RWPE2 (cell line): Measurements from ENCODE around the gene GPRC5D.

Experiments used
- ATAC-seq: fragments of 200-7000 bp; cut with Tn5 transposase; 3 replicates; pipeline ENCODE4 v1.9.1; 2021; ENCODE audit warnings: low read depth
- DNase-seq: peaks from one replicate; pipeline ENCODE4 v3.0.0-alpha.2; 2020; ENCODE audit warnings: low spot score
- H3K27ac ChIP-seq: fragments of 450-650 bp; 2 replicates; pipeline ENCODE4 v1.5.1; 2017; ENCODE audit warnings: mild to moderate bottlenecking; ENCODE audit not compliant: poor library complexity, severe bottlenecking
- H3K27me3 ChIP-seq: fragments of 250-450 bp; sonication (Bioruptor Pico); 2 replicates; pipeline ENCODE4 v1.5.1; 2021; ENCODE audit warnings: mild to moderate bottlenecking, moderate library complexity; ENCODE audit not compliant: insufficient read depth, poor library complexity, severe bottlenecking
- H3K36me3 ChIP-seq: fragments of 250-450 bp; sonication (Bioruptor Pico); 2 replicates; pipeline ENCODE4 v1.5.1; 2020; ENCODE audit warnings: low read depth, mild to moderate bottlenecking, moderate library complexity
- H3K4me1 ChIP-seq: fragments of 250-450 bp; sonication (Bioruptor Pico); 2 replicates; pipeline ENCODE4 v1.5.1; 2021; ENCODE audit warnings: mild to moderate bottlenecking, moderate library complexity; ENCODE audit not compliant: insufficient read depth, poor library complexity, severe bottlenecking
- H3K4me3 ChIP-seq: fragments of 250-450 bp; sonication (Bioruptor Pico); 2 replicates; pipeline ENCODE4 v1.5.1; 2021; ENCODE audit warnings: mild to moderate bottlenecking, moderate library complexity; ENCODE audit not compliant: severe bottlenecking
- H3K9me3 ChIP-seq: fragments of 250-450 bp; sonication (Bioruptor Pico); 2 replicates; pipeline ENCODE4 v1.5.1; 2021; ENCODE audit warnings: mild to moderate bottlenecking, moderate library complexity; ENCODE audit not compliant: severe bottlenecking
- TF ChIP-seq, protein P1 (sequence below): fragments of 450-650 bp; IDR thresholded peaks from one replicate; pipeline ENCODE4 v1.5.1; 2017; ENCODE audit warnings: mild to moderate bottlenecking, moderate library complexity; ENCODE audit not compliant: poor library complexity, severe bottlenecking

Gene GPRC5D

DNA sequence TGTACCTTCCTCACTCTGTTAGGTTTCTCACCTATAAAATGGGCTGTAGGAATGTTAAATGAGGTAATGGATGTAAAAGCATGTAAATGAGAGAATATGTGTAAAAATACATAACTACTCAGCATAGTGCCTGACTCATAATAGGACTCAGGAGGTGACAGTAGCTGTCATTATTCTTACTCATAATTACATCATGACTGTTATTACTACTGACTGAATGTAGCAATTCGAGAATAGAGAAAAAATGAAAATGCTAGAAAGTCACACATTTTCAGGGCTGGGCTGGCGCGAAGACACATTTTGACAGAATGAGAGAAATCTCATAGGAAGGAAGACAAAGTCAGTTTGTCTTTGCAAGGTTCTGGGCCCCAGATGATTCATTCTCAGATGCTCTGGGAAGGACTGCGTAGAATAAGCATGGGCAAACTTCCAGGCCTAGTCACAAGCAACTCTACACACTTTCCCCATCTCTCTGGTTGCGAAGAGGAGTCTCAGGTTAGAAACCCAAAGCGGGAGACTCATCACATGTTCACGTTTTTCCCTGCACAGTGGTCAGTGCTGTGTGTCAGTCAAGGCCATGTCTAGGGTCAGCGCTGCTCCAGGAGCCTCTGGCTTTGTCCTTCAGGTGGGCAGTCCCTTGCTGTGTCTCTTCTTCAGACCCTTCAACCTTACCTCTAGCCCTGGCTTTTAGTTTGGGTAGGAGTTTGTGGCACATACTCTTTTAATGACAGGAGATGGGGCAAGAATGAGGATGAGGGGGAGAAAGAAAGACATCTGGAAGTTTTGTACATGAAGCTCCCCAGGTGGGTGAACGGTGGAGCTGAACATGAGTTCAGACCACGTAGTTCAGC is 52.2 kb downstream of the GPRC5D start:
- DNase-seq (no peak), ATAC-seq (peak; percentile 40)
- Histone ChIP-seq H3K4me3 (no peak overlapping the region), H3K27me3 (no peaks in the 10 kb centered on the region), H3K9me3 (no peaks in the 10 kb centered on the region), H3K4me1 (peaks cover 68% of the 10 kb centered on the region), H3K36me3 (peaks cover 42% of the 10 kb centered on the region), H3K27ac (peak overlapping the region; percentile 93)
- TF ChIP-seq, protein P1, sequence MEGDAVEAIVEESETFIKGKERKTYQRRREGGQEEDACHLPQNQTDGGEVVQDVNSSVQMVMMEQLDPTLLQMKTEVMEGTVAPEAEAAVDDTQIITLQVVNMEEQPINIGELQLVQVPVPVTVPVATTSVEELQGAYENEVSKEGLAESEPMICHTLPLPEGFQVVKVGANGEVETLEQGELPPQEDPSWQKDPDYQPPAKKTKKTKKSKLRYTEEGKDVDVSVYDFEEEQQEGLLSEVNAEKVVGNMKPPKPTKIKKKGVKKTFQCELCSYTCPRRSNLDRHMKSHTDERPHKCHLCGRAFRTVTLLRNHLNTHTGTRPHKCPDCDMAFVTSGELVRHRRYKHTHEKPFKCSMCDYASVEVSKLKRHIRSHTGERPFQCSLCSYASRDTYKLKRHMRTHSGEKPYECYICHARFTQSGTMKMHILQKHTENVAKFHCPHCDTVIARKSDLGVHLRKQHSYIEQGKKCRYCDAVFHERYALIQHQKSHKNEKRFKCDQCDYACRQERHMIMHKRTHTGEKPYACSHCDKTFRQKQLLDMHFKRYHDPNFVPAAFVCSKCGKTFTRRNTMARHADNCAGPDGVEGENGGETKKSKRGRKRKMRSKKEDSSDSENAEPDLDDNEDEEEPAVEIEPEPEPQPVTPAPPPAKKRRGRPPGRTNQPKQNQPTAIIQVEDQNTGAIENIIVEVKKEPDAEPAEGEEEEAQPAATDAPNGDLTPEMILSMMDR: no peak

DNA sequence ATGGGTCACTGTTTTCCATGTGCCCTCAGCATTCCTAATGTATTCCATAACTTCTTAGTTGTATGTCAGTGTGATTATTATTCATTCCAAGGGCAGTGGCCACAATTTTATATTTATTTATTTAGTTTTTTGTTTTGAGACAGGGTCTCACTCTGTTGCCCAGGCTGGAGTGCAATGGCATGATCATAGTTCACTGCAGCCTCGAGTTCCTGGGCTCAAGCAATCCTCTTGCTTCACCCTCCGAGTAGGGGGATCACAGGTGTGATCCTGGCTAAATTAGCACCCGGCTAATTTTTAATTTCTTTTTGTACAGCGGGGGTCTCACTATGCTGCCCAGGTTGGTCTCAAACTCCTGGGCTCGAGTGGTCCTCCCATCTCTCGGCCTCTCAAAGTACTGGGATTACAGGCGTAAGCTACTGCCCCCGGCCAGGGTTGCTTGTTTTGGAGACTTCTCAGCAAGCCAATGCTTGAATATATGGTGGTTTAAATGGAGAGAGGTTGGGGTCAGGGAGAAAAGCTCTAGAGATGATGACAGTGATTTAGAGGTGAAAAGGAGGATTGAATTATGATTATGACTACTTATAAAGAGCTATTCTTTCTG is 53.0 kb downstream of the GPRC5D start:
- ATAC-seq (no peak), DNase-seq (no peak)
- H3K36me3 ChIP-seq: peaks cover 40% of the 10 kb centered on the region
- peaks cover 68% of the 10 kb centered on the region for H3K4me1 ChIP-seq
- H3K9me3 ChIP-seq: no peaks in the 10 kb centered on the region
- no peak overlapping the region for H3K4me3 ChIP-seq
- TF ChIP-seq, protein P1: no peak
- peak overlapping the region; percentile 93 for H3K27ac ChIP-seq
- H3K27me3 ChIP-seq: no peaks in the 10 kb centered on the region

DNA sequence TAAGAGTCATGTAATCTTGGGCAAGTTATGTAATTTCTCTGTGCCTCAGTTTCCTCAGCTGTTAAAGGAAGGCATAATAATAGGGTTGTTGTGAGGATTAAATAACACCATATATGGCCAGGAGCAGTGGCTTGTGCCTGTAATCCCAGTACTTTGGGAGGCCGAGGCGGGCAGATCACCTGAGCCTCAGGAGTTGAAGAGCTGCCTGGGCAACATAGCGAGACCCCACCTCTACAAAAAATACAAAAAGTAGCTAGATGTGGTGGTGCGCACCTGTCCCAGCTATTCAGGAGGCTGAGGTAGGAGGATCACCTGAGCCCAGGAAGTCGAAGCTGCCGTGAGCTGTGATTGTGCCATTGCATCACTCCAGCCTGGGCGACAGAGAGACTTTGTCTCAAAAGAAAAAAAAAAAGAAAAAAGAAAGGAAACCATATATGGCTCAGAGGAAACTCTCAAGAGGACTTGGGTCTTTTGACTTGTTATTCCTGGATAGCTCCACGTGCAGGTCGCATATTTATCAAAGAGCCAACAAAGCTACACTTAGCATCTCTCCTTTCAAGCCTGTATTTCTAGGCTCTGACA is 53.7 kb downstream of the GPRC5D start:
- Histone ChIP-seq H3K27me3 (no peaks in the 10 kb centered on the region), H3K9me3 (no peaks in the 10 kb centered on the region), H3K27ac (peak overlapping the region; percentile 93), H3K4me1 (peaks cover 63% of the 10 kb centered on the region), H3K4me3 (no peak overlapping the region), H3K36me3 (peaks cover 43% of the 10 kb centered on the region)
- TF ChIP-seq, protein P1: no peak
- ATAC-seq: no peak
- DNase-seq: no peak

DNA sequence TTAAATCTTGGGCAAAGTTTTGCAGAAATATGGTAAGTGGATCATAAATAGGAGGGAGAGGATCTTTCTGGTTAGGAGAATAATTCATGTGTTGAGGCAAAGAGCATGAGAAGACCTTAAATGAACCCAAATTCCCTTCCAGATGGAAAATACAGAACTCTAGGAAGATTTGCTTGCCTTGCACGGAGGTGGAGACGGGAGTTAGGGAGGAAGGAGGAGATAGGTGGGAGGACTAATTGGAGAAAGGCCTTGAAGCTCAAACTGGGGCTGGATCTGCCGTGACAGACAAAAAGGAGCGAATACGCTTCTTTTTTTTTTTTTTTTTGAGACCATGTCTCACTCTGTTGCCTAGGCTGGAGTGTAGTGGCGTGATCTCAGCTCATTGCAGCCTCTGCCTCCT is 54.7 kb downstream of the GPRC5D start:
- ATAC-seq (no peak), DNase-seq (no peak)
- Histone ChIP-seq H3K27me3 (no peaks in the 10 kb centered on the region), H3K36me3 (peaks cover 43% of the 10 kb centered on the region), H3K4me1 (peaks cover 55% of the 10 kb centered on the region), H3K4me3 (no peak overlapping the region), H3K27ac (peak overlapping the region; percentile 93), H3K9me3 (no peaks in the 10 kb centered on the region)
- TF ChIP-seq, protein P1: no peak
